ENCODE measurements around the gene CRACR2A. TPM values are rescaled to one million over a fixed set of nuclear protein-coding genes. Genes with fewer than 3 reads are reported as not detected.
A peak's percentile ranks its signal among the peaks of the same experiment; 100 is the strongest.

Gene CRACR2A
- total RNA-seq, 1 experiment from 2014 or later: 0.92 TPM

DNA sequence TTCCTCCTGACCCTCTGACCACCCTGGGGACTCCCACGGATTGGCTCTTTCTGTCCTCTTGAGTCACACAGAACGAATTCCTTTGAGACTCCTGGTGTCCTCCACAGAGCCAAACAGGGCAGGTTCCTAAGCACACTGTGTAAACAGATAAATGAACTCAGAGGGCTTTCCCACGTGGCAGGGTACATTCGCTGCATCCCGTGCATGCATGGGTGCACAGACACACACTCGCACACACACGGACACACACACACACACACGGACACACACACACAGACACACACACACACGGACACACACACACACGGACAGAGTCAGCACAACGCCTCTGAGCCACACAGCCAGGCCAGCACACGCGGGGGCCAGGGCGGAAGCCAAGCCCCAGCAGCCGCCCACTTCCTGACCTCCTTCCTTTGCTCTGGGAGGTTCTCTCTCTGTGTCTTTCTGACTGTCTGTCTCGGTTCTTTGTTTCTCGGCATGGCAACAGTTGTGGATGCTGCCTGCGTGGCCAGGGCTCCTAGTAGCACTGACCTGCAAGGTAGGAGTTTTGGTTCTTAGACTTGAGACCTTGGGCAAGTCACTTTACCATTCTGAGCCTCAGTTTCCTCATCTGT lies 706 bp downstream of the CRACR2A start:
- H3K4me3 ChIP-seq (ENCODE audit: low read depth in 2 of 2, low read length in 2 of 2): peak overlapping the region in 1 of 2 experiments; percentile 30; a peak in 2 of 4 replicates
- ATAC-seq: no peak
- CTCF ChIA-PET: no interaction called here

GRCh38 chr12:3751151-3752095 lies 1.5 kb downstream of the CRACR2A start:
- TF ChIP-seq SIN3A (IDR thresholded peaks at IDR 0.05; ENCODE audit: borderline replicate concordance, insufficient read depth, low read depth, low read length) (no peak), POLR2AphosphoS5 (IDR thresholded peaks at IDR 0.05; ENCODE audit: low read depth, low read length) (no peak)
- TF ChIP-seq, protein P1, sequence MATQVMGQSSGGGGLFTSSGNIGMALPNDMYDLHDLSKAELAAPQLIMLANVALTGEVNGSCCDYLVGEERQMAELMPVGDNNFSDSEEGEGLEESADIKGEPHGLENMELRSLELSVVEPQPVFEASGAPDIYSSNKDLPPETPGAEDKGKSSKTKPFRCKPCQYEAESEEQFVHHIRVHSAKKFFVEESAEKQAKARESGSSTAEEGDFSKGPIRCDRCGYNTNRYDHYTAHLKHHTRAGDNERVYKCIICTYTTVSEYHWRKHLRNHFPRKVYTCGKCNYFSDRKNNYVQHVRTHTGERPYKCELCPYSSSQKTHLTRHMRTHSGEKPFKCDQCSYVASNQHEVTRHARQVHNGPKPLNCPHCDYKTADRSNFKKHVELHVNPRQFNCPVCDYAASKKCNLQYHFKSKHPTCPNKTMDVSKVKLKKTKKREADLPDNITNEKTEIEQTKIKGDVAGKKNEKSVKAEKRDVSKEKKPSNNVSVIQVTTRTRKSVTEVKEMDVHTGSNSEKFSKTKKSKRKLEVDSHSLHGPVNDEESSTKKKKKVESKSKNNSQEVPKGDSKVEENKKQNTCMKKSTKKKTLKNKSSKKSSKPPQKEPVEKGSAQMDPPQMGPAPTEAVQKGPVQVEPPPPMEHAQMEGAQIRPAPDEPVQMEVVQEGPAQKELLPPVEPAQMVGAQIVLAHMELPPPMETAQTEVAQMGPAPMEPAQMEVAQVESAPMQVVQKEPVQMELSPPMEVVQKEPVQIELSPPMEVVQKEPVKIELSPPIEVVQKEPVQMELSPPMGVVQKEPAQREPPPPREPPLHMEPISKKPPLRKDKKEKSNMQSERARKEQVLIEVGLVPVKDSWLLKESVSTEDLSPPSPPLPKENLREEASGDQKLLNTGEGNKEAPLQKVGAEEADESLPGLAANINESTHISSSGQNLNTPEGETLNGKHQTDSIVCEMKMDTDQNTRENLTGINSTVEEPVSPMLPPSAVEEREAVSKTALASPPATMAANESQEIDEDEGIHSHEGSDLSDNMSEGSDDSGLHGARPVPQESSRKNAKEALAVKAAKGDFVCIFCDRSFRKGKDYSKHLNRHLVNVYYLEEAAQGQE (IDR thresholded peaks at IDR 0.05; ENCODE audit: insufficient read depth in 1 of 2, low read depth in 2 of 2, low read length in 1 of 2): no peak
- in situ Hi-C loops (cut with HindIII; ENCODE audit: low pct_unique_long_range_greater_than_20kb, low sequenced_read_pairs): no loop called here
- intact Hi-C loops (cut with micrococcal nuclease; ENCODE audit: unreplicated experiment): no loop called here
- Histone ChIP-seq H3K4me3 (ENCODE audit: low read depth in 2 of 2, low read length in 2 of 2) (no peak overlapping the region), H3K36me3 (ENCODE audit: control insufficient read depth, insufficient read depth, low read length) (no peaks in the 10 kb centered on the region), H3K9me3 (ENCODE audit: control insufficient read depth, insufficient read depth, low read depth, low read length) (no peaks in the 10 kb centered on the region), H3K4me1 (ENCODE audit: control insufficient read depth, insufficient read depth, low read length) (no peaks in the 10 kb centered on the region; the same call in 1 of the 2 replicates), H3K27me3 (ENCODE audit: control insufficient read depth, insufficient read depth, low read length) (no peaks in the 10 kb centered on the region; the same call in 1 of the 2 replicates), H3K27ac (ENCODE audit: low read length) (no peak overlapping the region)
- ATAC-seq: no peak
- no peak for DNase-seq (ENCODE audit: low read depth, low spot score)
- ChIA-PET CTCF (no interaction called here), POLR2A (no interaction called here)
- BruUV-seq (replicated peaks): no TSS peak

More for the DNA sequence above, 706 bp downstream of the CRACR2A start:
- Histone ChIP-seq H3K36me3 (ENCODE audit: control insufficient read depth, insufficient read depth, low read length) (no peaks in the 10 kb centered on the region), H3K9me3 (ENCODE audit: control insufficient read depth, insufficient read depth, low read depth, low read length) (no peaks in the 10 kb centered on the region), H3K27me3 (ENCODE audit: control insufficient read depth, insufficient read depth, low read length) (no peaks in the 10 kb centered on the region; the same call in 1 of the 2 replicates), H3K4me1 (ENCODE audit: control insufficient read depth, insufficient read depth, low read length) (no peaks in the 10 kb centered on the region; the same call in 1 of the 2 replicates), H3K27ac (ENCODE audit: low read length) (no peak overlapping the region)
- POLR2A ChIA-PET: no interaction called here
- intact Hi-C loops (cut with micrococcal nuclease; ENCODE audit: unreplicated experiment) (no loop called here), in situ Hi-C loops (cut with HindIII; ENCODE audit: low pct_unique_long_range_greater_than_20kb, low sequenced_read_pairs) (no loop called here)
- BruUV-seq (replicated peaks): no TSS peak
- TF ChIP-seq, protein P1 (IDR thresholded peaks at IDR 0.05; ENCODE audit: insufficient read depth in 1 of 2, low read depth in 2 of 2, low read length in 1 of 2): no peak
- TF ChIP-seq TCF7L2 (IDR thresholded peaks at IDR 0.05; ENCODE audit: low read depth, low read length): no peak
- TF ChIP-seq POLR2AphosphoS5 (IDR thresholded peaks at IDR 0.05; ENCODE audit: low read depth, low read length): no peak
- no peak for TF ChIP-seq CTCF (IDR thresholded peaks at IDR 0.05)
- no peak for TF ChIP-seq SIN3A (IDR thresholded peaks at IDR 0.05; ENCODE audit: borderline replicate concordance, insufficient read depth, low read depth, low read length)
- no peak for DNase-seq (ENCODE audit: low read depth, low spot score)

Data from Panc1 (cell line).